ENCODE results near the gene THAP8.
A peak's percentile ranks its signal among the peaks of the same experiment; 100 is the strongest.

The THAP8 gene

DNA sequence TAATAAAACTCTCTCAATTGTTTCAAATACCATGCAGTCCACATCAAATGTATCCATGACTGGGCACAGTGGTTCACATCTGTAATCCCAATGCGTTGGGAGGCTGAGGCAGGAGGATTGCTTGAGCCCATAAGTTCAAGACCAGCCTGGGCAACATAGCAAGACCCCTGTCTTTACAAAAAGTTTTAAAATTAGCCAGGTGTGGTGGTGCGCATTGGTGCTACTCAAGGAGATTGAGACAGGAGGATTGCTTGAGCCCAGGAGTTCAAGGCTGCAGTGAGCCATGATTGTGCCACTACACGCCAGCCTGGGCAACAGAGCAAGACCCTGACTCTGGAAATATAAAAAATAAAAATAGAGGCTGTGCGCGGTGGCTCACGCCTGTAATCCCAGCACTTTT is 26.4 kb downstream of the THAP8 start:
- no peak for DNase-seq

DNA sequence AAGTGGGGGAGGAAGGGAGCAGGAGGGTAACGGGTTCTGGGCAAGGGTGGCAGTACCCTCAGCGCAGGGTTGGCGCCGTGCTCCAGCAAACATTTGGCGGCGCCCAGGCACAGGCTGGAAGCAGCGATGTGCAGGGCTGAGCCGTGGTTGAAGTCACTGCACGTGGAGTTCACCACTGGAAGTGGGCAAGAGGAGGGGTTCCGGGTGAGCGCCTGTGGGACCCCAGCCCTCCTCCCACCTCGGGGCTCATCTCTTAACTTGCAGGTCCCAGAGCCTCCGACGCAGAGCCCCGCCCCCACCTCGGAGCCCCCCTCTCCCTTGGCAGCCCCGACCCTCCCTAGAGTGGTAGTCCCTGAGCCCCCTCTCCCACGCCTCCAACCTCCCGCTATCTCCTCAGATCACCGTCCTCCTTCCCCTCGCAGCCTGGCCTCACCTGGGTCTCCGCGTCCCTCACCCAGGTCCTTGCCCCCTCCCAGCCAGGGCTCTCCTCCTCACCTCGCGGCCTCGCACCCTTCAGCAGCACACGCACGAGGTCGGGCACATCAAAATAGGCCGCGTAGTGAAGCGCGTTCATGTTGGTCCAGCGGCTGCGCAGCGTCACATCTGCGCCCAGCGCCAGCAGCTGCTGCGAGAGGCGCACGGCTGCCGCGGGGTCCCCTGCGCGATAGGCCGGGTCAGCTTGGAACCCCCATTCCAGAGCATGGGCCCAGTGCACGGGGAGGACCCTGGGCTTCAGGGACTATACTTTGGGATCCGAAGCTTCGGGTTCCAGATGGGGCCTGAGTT is 27.8 kb downstream of the THAP8 start:
- DNase-seq = no peak

DNA sequence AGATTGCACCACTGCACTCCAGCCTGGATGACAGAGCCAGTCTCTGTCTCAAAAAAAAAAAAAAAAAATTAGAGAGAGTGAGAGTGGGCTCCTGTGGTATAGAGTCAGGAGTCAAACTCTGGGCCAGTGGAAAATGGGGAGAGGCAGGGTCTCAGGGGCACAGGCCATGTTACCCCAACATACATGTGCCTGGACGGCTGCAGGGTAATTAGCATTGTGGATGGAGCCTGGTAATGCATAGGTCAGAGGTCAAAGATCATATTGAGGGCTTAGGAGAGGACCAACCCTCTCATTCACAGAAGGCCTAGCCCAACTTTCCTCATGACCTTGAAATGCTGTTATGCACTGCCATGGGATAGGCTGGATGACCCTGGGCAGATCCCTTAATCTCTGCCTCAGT is 28.5 kb downstream of the THAP8 start:
- DNase-seq = no peak

- DNase-seq = no peak
These were observed 30.7 kb downstream of the THAP8 start for GRCh38 chr19:36023432-36023831.

GRCh38 chr19:36019061-36019670 is 34.9 kb downstream of the THAP8 start:
- DNase-seq = no peak

DNA sequence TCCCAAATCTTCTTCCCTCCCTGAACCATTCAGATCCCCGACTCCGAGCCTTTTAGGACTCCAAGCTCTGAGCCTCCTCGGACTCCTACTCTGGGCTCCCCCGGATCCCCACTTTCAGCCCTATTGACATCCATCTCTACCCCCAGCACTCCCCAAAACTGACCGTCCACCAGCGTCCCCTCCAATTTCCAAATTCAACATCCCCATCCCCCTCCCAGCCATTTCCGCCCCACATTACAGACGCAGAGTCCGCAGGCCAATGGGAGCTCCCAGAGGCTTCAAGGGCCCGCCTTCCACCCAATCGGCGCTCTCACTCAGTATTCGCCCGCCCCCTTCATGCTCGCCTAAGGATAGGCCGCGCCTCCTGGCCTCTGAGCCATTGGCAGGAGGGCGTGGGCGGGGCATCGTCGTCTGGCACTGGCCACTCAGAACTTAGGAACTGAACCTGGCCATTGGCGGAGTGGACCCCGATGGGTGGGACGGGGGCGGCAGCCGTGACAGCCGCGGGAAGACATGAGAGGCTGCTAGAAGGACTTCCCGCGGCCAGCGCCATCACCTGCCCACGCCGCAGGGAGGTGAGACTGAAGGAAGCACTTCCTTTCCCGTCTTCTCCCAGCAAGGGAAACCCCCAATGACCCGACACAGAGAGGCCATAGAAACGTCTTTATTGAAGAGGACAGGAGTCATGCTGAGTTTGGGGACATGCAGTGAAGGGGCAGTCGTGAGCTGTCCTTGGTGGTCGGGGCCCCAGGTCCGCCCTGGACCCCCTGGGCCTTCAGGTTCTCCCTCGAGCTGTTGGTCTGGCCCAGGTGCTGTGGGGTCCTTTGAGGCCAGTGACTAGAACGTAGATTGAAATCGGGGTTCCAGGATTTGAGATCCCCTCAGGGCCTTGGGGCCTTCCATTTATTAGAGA is 39.8 kb downstream of the THAP8 start, which contains the start of gene ALKBH6:
ALKBH6 (minus strand) TSS at position 202 of the 913 bp plus-strand sequence. CDS start 816 bp downstream, outside the sequence.
- peak; percentile 100 for DNase-seq

DNA sequence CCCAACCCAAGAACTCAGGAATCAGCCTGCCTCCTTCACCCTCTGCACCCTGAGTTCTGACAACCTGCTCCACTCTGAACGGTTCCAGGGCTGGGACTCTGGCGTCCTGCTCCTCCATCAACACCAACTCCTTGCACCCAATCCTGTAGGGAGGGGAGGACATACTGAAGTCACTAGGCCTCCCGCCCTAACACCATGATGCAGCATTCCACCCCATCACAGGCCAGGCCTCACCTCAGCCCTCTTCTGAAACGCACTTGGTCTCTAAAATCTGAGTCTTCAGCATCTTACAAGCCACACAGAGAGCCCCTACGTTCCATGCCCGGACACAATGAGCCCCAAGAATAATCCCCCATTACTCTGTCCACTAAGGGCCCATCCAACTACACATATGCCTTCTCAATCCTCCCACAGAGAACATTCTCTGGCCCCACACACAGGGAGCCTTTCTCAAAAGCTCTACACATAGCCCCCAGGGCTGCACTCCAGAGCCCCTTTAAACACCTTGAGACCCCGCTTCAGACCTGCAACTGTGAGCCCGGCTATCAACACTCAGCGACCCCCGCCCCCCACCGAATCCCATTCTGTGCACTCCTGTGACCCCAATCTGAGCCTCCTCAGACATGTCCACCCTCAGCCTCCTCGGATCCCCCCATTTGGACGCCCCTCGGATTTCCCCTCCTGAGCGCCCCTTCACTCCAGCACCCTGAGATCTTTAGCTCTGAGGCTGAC is 40.6 kb downstream of the THAP8 start:
- peak; percentile 33 for DNase-seq

DNA sequence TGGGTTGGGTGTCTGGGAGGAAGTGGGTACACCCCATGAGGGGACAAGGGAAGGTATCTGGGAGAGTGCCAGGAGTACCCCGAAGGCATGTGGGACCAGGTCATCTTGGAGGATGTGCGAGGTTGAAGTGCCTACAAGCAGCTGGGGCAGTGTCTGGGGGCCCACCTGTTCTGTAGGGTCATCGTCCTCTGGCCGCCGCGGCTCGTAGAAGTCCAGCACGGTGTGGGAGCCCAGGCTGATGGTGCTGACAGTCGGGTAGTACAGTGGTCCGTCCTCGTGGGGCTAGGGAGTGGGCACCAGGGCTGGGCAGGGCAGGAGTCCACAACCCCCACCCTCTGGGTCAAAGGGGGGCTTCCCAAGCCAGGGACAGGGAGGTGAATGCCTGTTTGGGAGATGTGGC is 43.7 kb downstream of the THAP8 start:
- no peak for DNase-seq

GRCh38 chr19:36009633-36010379 is 44.3 kb downstream of the THAP8 start:
- no peak for DNase-seq

- DNase-seq = peak; percentile 74
These were observed 44.9 kb downstream of the THAP8 start for GRCh38 chr19:36009220-36009619.

DNA sequence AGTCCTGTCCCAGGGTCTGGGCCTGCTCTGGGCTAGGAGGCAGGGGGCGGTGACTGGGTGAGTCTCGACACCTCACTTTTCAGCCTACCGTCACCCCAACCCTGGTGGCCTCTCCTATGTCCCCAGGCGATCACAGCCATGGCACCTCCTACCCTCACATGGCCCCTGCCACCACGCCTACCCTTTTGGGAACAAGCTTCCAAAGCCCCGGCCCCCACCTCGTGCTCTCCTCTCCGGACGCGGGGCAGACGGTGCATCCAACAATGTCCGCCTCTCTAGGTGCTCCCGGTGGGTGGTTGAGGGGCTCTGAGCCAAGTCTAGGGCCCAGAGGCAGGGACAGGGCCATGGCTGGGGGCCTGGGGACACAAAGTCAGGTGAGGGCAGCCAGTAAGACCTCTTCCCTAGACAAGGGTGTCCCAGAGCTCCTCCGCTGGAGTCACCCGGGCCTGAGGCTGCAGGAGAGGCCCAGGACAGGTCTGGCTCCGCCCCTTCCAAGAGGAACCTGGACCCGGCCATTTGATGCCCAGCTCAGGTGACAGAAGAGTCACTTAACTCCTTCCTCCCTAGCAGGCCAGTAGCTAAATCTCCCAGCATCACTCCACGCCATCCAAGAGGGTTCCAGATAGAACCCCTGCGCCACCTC is 45.6 kb downstream of the THAP8 start, which contains the start of gene SYNE4:
SYNE4 (minus strand) TSS at position 478 of the 643 bp plus-strand sequence; CDS start at position 346, 132 bp downstream.
- no peak for DNase-seq

GRCh38 chr19:36006955-36007354 is 47.1 kb downstream of the THAP8 start:
- DNase-seq = no peak

DNA sequence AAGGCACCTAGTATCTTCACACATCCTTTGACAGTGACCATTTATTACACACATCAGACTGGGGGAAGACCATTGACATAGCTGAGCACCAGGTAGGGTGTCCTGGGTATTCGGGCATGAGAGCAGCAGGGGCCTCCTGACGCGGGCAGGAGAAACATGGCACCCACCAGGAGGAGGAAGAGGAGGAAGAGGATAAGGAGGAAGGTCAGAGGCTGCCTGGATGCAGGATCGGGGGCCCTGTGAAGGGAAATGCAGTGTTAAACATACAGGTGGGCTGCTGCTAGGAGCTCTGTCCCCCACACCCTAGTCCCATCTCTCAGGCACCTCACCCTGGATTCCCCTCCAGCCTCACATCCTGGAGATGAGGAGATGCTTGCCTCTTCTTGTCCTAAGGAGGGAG is 50.8 kb downstream of the THAP8 start:
- DNase-seq = no peak

- DNase-seq = no peak
These were observed 52.5 kb downstream of the THAP8 start for GRCh38 chr19:36001605-36002004.

- no peak for DNase-seq
These were observed 57.3 kb downstream of the THAP8 start for GRCh38 chr19:35996777-35997176.

DNA sequence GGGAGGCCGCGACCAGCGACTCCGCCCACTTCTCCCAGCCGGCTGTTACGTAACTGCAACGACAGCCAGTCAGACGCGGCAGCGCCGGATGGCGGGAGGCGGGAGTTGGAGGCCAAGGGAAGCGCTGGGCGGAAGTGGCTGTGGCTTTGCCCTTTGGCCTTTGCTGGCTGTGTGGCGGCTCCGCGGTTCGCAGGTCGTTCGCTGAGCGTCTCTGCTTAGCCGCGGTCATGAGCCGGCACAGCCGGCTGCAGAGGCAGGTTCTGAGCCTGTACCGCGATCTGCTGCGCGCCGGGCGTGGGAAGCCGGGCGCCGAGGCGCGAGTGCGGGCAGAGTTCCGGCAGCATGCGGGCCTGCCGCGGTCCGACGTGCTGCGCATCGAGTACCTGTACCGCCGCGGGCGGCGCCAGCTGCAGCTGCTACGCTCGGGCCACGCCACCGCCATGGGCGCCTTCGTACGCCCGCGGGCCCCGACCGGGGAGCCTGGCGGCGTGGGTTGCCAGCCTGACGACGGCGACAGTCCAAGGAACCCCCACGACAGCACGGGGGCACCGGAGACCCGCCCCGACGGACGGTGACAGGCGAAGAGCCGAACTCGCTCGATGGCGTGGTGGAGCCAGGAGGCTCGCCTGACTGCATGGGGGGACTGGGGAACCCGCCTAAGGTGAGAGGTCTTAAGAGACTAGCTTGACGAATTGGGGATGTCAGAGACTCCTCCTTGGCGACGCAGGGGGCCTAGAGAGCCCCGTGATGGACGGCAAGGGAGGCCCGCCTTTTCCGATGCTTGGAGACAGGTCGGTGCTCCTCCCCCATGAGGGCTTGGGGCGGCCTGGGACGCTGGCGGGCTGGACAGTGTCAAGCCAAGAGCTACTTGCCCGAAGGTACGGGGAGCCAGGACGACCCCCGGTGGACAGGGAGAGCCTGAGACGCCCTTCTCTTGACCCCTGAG is 58.8 kb downstream of the THAP8 start, which contains the start of gene SDHAF1:
SDHAF1 (plus strand) TSS at position 141 of the 946 bp plus-strand sequence; CDS start at position 228, 87 bp downstream.
- DNase-seq = peak; percentile 98

DNA sequence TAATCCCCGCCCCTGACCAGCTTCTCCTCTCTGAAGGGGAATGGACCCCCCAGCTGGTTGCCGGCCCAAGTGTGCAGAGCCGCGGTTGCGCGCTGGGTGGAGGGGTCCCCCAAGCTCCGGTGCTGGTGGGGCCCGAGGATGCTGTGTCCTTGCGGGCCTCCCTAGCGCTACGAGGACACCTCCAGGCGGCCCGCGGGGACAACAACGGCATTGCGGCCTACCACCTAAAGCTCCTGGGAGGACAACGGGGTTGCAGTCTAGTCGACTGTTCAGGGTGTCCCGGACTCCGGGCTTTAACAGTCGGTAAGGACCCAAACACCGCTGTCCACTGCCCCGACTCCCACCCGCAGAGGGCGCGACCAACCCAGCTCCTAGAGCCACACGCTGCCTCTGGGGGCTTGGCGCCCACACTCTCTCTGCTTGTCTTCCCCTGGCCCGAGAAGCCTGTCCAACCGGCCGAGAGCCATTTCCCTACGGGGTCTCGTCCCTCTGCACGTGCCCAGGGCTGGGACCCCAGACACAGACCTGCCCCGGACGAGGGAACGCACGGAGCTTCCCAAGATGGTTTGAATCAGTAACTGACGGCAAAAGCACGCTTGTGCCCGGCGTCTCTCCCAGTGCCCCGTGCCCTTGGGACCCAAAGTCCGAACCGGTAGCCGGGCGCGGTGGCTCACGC is 60.0 kb downstream of the THAP8 start:
- peak; percentile 53 for DNase-seq

GRCh38 chr19:35992907-35993765 is 60.9 kb downstream of the THAP8 start:
- DNase-seq = no peak

All from hematopoietic multipotent progenitor cell treated with erythropoietin and hydrocortisone succinate and interleukin-3 and kit ligand, for 6 days (in vitro differentiated cells).